Spleen (tissue), 11 donors: Measurements from ENCODE around the gene LRRC74B. TPM values are rescaled to one million over a fixed set of nuclear protein-coding genes. Genes with fewer than 3 reads are reported as not detected.

ENCODE experiments used
- DNase-seq: peaks from one replicate; pipeline ENCODE4 v3.0.0-alpha.2; 2020
- H3K27ac ChIP-seq, 8 donors: fragments of 200-600 bp; sonication (generic) in 7 of 8; 1 replicate in 4 of 8; 2 replicates in 4 of 8; pipeline versions ENCODE4 v1.5.0 to v1.8.0; 2016 to 2021; ENCODE audit warnings: inconsistent platforms in 4 of 8, mild to moderate bottlenecking in 4 of 8, moderate library complexity in 1 of 8
- H3K27me3 ChIP-seq, 7 donors: fragments of 200-600 bp; sonication (generic) in 6 of 7; replicated peaks in 1 of 7; 1 replicate in 4 of 7; 2 replicates in 3 of 7; pipeline versions ENCODE4 v1.5.0 to v1.8.0; 2016 to 2021; ENCODE audit warnings: inconsistent platforms in 3 of 7, mild to moderate bottlenecking in 1 of 7
- H3K36me3 ChIP-seq, 6 donors: fragments of 200-600 bp; sonication (generic) in 5 of 6; 1 replicate in 4 of 6; 2 replicates in 2 of 6; pipeline versions ENCODE4 v1.5.0 to v1.8.0; 2016 to 2021; ENCODE audit warnings: inconsistent platforms in 2 of 6
- H3K4me1 ChIP-seq, 6 donors: fragments of 200-600 bp; sonication (generic) in 5 of 6; 1 replicate in 3 of 6; 2 replicates in 3 of 6; pipeline versions ENCODE4 v1.5.0 to v1.8.0; 2016 to 2021; ENCODE audit warnings: inconsistent platforms in 3 of 6
- H3K4me3 ChIP-seq, 8 donors: fragments of 200-600 bp; sonication (generic) in 7 of 8; 1 replicate in 4 of 8; 2 replicates in 4 of 8; pipeline versions ENCODE4 v1.5.0 to v1.8.0; 2016 to 2021; ENCODE audit warnings: inconsistent platforms in 4 of 8, mild to moderate bottlenecking in 4 of 8, moderate library complexity in 2 of 8
- H3K9me3 ChIP-seq, 8 donors: fragments of 200-600 bp; sonication (generic) in 7 of 8; 1 replicate in 4 of 8; 2 replicates in 4 of 8; pipeline versions ENCODE4 v1.5.0 to v1.8.0; 2016 to 2021; ENCODE audit warnings: inconsistent platforms in 4 of 8
- POLR2A ChIP-seq, 3 donors: fragments of 450-650 bp; IDR thresholded peaks; one replicate each; pipeline ENCODE4 v1.5.1; 2017; ENCODE audit warnings: antibody characterized with exemption in 3 of 3, mild to moderate bottlenecking in 1 of 3
- POLR2AphosphoS5 ChIP-seq, 3 donors: sonication (generic); formaldehyde crosslinking; IDR thresholded peaks; one replicate each; pipeline ENCODE4 v1.5.1; 2017; ENCODE audit warnings: antibody characterized with exemption in 3 of 3
- WGBS, 5 donors: extraction: QIAGEN DNeasy Blood & Tissue Kit in 3 of 5; methylation state at CpG; one replicate each; pipeline versions ENCODE4 v1.1.5 to v1.1.7; 2013 to 2018; 5-methylcytosine and 5-hydroxymethylcytosine counted together
- intact Hi-C: fragments of 100-400 bp; cut with DNase I; formaldehyde crosslinking; loops from one replicate; pipeline ENCODE4 v1.15.0; 2023; ENCODE audit warnings: low total_unique reads
- polyA plus RNA-seq, 3 donors: library from polyadenylated mRNA; stranded (reverse); fragments of 200-250 nt; gene quantifications; one replicate each; pipeline ENCODE4 v1.2.1, GENCODE V29; 2013
- total RNA-seq, 7 donors: library from RNA; depleted of rRNA in 3 of 7; stranded (reverse); fragments of >200 nt in 3 of 7; fragmentation: NEBNext Ultra II Directional in 4 of 7; extraction: Animal tissue kit (Norgen Biotek cat#: 25700) in 4 of 7; gene quantifications; one replicate each; pipeline versions ENCODE4 v1.1.0 to v1.2.1, GENCODE V29; 2016 to 2021
- TF ChIP-seq, protein P1 (sequence below), 11 experiments: fragments of 200-600 bp in 7 of 11; fragments of 450-650 bp in 4 of 11; sonication (generic) in 4 of 11; IDR thresholded peaks in 8 of 11; conservative IDR thresholded peaks in 3 of 11; 1 replicate in 7 of 11; 2 replicates in 4 of 11; pipeline versions ENCODE4 v1.4.0 to v1.8.0; 2016 to 2021; ENCODE audit warnings: antibody characterized with exemption in 11 of 11, inconsistent platforms in 4 of 11, mild to moderate bottlenecking in 1 of 11
- donor health status: healthy with polysubstance abuse.
- donor health status: DM: no; HTN: no; CAD: no; lungs with moderate emphysema.
- donor health status: DM: no; HTN: no; CAD: no.
- donor health status: Bipolar disorder and iron deficiency.
- donor health status: healthy.
- donor health status: DM: no; HTN: no; CAD: no.
- donor health status: DM: yes; HTN: yes; CAD: no.

LRRC74B gene
- total and polyA plus RNA-seq, 10 donors, result 0.03 TPM; not detected in 9

DNA sequence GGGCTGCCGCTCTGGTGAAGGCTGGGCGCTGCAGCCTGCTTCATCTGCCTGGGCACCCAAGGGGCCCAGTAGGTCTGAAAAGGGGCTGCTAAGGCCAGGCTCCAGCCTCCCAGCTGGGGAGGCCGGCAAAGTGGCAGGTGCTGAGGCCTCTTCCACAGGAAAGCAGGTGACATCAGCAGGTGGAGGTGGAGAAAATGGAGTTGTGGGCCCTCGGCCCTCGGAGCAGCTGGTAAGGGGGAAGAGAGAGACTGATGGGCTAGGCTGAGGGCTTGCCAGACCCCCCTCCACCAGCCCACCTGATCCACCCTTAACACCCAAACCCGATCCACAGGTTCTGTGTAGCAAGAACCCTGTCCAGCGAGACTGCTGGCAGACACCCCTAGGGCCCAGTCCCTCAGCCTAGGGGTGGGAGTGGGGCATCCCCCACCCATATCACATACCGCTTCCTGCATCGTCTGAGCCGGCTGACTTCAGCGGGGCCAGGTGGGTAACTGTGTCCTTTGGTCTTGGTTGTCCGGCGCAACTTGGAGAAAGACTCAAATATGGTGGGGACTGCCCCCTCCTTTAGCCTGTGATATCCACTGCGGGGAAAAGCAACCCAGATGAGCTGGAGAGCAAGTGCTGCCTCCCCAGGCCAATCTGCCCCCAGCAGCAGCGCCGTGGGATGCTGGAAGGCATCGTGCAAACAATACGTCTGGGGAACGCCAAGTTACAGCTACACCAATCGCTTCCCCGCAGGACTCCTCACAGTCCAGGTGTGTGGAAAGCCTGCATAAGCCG is 45.3 kb upstream of the LRRC74B start:
- Histone ChIP-seq H3K36me3 (peaks cover 0 to 54% (median 45%) of the 10 kb centered on the region in 6 donors), H3K27me3 (no peaks in the 10 kb centered on the region), H3K4me3 (peak overlapping the region; percentile 66 to 85 (median 74)), H3K27ac (peak overlapping the region in 7 of 8 donors; percentile 96 to 100 (median 98)), H3K9me3 (no peaks in the 10 kb centered on the region), H3K4me1 (peaks cover 30 to 55% (median 37%) of the 10 kb centered on the region in 6 donors)
- DNase-seq, result peak; percentile 79
- intact Hi-C loops, result no loop called here
- WGBS, 5 donors, result 61 to 74% (median 70%) methylated on average over 13 to 22 of the region's 22 CpGs
- no peak for TF ChIP-seq POLR2A (IDR thresholded peaks at IDR 0.05)
- TF ChIP-seq, protein P1, sequence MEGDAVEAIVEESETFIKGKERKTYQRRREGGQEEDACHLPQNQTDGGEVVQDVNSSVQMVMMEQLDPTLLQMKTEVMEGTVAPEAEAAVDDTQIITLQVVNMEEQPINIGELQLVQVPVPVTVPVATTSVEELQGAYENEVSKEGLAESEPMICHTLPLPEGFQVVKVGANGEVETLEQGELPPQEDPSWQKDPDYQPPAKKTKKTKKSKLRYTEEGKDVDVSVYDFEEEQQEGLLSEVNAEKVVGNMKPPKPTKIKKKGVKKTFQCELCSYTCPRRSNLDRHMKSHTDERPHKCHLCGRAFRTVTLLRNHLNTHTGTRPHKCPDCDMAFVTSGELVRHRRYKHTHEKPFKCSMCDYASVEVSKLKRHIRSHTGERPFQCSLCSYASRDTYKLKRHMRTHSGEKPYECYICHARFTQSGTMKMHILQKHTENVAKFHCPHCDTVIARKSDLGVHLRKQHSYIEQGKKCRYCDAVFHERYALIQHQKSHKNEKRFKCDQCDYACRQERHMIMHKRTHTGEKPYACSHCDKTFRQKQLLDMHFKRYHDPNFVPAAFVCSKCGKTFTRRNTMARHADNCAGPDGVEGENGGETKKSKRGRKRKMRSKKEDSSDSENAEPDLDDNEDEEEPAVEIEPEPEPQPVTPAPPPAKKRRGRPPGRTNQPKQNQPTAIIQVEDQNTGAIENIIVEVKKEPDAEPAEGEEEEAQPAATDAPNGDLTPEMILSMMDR (IDR thresholded peaks at IDR 0.05 in 8 of 11, conservative IDR thresholded peaks at IDR 0.05 in 3 of 11), result no peak
- peak in 1 of 3 donors; percentile 31 for TF ChIP-seq POLR2AphosphoS5 (IDR thresholded peaks at IDR 0.05)

DNA sequence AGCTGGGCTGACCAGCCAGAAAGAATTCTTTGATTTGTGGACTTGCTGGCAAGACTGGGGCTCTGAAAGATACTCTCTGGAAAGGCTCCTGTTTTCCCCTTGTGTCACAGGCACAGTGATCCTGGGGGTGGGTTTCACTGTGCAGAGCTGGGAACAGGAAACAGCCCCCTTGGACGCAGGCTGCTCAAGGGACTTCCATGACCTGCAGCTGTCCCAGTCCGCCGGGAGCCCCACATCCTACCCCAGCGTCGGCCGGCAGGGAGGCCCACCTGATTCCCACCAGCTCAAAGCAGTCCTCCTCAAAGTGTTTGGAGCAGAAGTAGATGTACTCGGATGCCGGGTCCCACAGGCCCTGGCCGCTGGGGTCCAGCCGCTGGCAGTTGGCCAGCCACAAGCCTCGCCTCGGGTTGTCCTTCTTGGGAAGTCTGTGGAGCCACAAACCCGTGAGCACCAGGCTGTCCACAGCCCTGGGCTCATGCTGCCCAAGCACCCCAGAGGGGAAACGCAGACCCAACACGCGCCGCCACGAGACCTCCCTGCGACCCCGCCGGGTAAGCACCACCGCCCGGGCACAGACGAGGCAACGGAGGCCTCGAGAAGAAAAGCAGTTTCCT is 44.7 kb upstream of the LRRC74B start:
- no peak for DNase-seq
- Histone ChIP-seq H3K4me3 (peak overlapping the region; percentile 66 to 85 (median 74)), H3K36me3 (peaks cover 0 to 47% (median 39%) of the 10 kb centered on the region in 6 donors), H3K9me3 (no peaks in the 10 kb centered on the region), H3K27ac (peak overlapping the region; percentile 96 to 100 (median 98)), H3K4me1 (peaks cover 30 to 55% (median 37%) of the 10 kb centered on the region in 6 donors), H3K27me3 (no peaks in the 10 kb centered on the region)
- intact Hi-C loops, result no loop called here
- TF ChIP-seq, protein P1 (IDR thresholded peaks at IDR 0.05 in 8 of 11, conservative IDR thresholded peaks at IDR 0.05 in 3 of 11), result no peak
- TF ChIP-seq POLR2AphosphoS5 (IDR thresholded peaks at IDR 0.05) (no peak), POLR2A (IDR thresholded peaks at IDR 0.05) (no peak)
- 0 to 3% (median 3%) methylated on average over 11 to 26 of the region's 26 CpGs for WGBS, 5 donors

DNA sequence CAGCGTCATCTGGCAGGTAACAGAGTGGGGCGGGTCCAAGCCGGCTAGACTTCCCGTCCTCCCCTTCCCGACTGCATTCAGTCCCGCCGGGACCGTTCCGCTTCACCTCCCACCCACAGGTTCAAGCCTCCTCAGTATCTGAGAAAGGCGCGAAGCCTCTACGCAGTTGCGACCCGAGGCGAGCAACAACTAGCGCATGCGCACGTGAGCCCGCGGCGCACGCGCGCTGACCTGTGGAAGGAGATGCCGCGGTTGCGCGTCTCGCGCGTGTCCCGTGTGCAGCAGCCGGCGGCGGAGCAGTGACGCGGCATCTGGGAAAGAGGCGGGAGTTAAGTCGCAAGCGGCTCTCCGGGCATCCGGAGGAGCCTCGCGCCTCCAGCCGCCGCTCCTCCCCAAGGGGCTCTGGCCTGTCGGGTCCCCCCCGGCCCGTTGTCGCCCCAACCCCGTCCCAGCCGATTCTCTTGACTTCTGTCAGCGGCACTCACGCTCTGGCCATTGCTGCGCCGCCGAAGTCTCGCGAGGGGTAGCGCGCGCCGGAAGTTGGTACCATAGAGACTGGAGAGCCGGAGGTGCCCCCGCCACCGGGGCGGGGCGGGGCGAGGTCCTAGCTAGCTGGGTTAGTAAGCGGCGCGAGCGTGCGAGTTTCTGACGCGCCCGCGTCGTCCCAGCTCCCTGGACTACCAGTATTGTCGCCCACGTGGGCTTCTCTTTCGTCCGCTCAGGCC is 44.0 kb upstream of the LRRC74B start, which contains the start of gene THAP7:
Gene THAP7 (minus strand): TSS at position 518 of the 725 bp plus-strand sequence. CDS start 207 bp downstream, at position 311.
- intact Hi-C loops, result no loop called here

More for the DNA sequence above, 44.0 kb upstream of the LRRC74B start, which contains the start of gene THAP7:
- Histone ChIP-seq H3K36me3 (peaks cover 0 to 40% (median 33%) of the 10 kb centered on the region in 6 donors), H3K27me3 (no peaks in the 10 kb centered on the region), H3K27ac (peak within 1 kb of the TSS; percentile 96 to 100 (median 98)), H3K4me1 (peaks cover 30 to 55% (median 37%) of the 10 kb centered on the region in 6 donors), H3K4me3 (peak within 1 kb of the TSS; percentile 66 to 85 (median 74)), H3K9me3 (no peaks in the 10 kb centered on the region)
- peak; percentile 93 to 96 (median 95) for TF ChIP-seq POLR2AphosphoS5 (IDR thresholded peaks at IDR 0.05)
- TF ChIP-seq, protein P1 (IDR thresholded peaks at IDR 0.05 in 8 of 11, conservative IDR thresholded peaks at IDR 0.05 in 3 of 11), result peak in 3 of 11 experiments; percentile 29 to 36 (median 35)
- peak in 2 of 3 donors; percentile 31 to 70 for TF ChIP-seq POLR2A (IDR thresholded peaks at IDR 0.05)
- 0 to 1% (median 0%) methylated on average over 14 to 83 of the region's 83 CpGs for WGBS, 5 donors
- DNase-seq, result peak; percentile 100
